ENCODE data around the gene DHFR2. TPM values are rescaled to one million over a fixed set of nuclear protein-coding genes. Genes with fewer than 3 reads are reported as not detected.

Gene DHFR2
- total RNA-seq, 1 experiment from 2014 or later: 3.4 TPM

- no peak for TF ChIP-seq CTCF (IDR thresholded peaks at IDR 0.05; ENCODE audit: unreplicated experiment)
- no peaks in the 10 kb centered on the region for H3K9me3 Mint-ChIP-seq (ENCODE audit: unreplicated experiment)
- CTCF ChIA-PET: interaction anchor here (0.7 to 1.0 kb wide), 3 partner anchors 10 to 49 kb away, joined by 3 to 7 read pairs (median 3); no protein-coding TSS in a partner anchor
- H3K27me3 Mint-ChIP-seq (ENCODE audit: insufficient read depth, unreplicated experiment): no peaks in the 10 kb centered on the region
- no peak overlapping the region for H3K4me3 Mint-ChIP-seq (ENCODE audit: unreplicated experiment)
- no peak for DNase-seq (ENCODE audit: unreplicated experiment)
- no peak overlapping the region for H3K27ac Mint-ChIP-seq (ENCODE audit: low read depth, unreplicated experiment)
- peaks cover 10% of the 10 kb centered on the region for H3K4me1 Mint-ChIP-seq (ENCODE audit: insufficient read depth, unreplicated experiment)
- no peaks in the 10 kb centered on the region for H3K36me3 Mint-ChIP-seq (ENCODE audit: insufficient read depth, unreplicated experiment)
- POLR2A ChIA-PET: interaction anchor here (1.2 kb wide), 1 partner anchor 19 kb away, joined by 3 read pairs; no protein-coding TSS in a partner anchor
- BruUV-seq (replicated peaks): no TSS peak
- intact Hi-C loops (cut with micrococcal nuclease): no loop called here
Measured at GRCh38 chr3:94020293-94020692, 42.4 kb downstream of the DHFR2 start.

- H3K9me3 Mint-ChIP-seq (ENCODE audit: unreplicated experiment): no peaks in the 10 kb centered on the region
- BruUV-seq (replicated peaks): no TSS peak
- H3K4me1 Mint-ChIP-seq (ENCODE audit: insufficient read depth, unreplicated experiment): peaks cover 10% of the 10 kb centered on the region
- ChIA-PET POLR2A (no interaction called here), CTCF (interaction anchor here (0.7 to 1.0 kb wide), 3 partner anchors 16 to 50 kb away, joined by 3 to 7 read pairs (median 3); no protein-coding TSS in a partner anchor)
- H3K36me3 Mint-ChIP-seq (ENCODE audit: insufficient read depth, unreplicated experiment): no peaks in the 10 kb centered on the region
- no peak overlapping the region for H3K4me3 Mint-ChIP-seq (ENCODE audit: unreplicated experiment)
- no peak for TF ChIP-seq CTCF (IDR thresholded peaks at IDR 0.05; ENCODE audit: unreplicated experiment)
- intact Hi-C loops (cut with micrococcal nuclease): no loop called here
- DNase-seq (ENCODE audit: unreplicated experiment): no peak
- no peaks in the 10 kb centered on the region for H3K27me3 Mint-ChIP-seq (ENCODE audit: insufficient read depth, unreplicated experiment)
- H3K27ac Mint-ChIP-seq (ENCODE audit: low read depth, unreplicated experiment): no peak overlapping the region
Measured at GRCh38 chr3:94019659-94020058, 43.1 kb downstream of the DHFR2 start.

GRCh38 chr3:94015025-94015424 is 47.7 kb downstream of the DHFR2 start:
- POLR2A ChIA-PET: interaction anchor here (0.6 kb wide), 1 partner anchor 8 kb away, joined by 3 read pairs; no protein-coding TSS in a partner anchor

GRCh38 chr3:94012185-94012584 is 50.5 kb downstream of the DHFR2 start:
- TF ChIP-seq CTCF (IDR thresholded peaks at IDR 0.05; ENCODE audit: unreplicated experiment): no peak
- Mint-ChIP-seq H3K4me3 (ENCODE audit: unreplicated experiment) (no peak overlapping the region), H3K4me1 (ENCODE audit: insufficient read depth, unreplicated experiment) (no peaks in the 10 kb centered on the region), H3K9me3 (ENCODE audit: unreplicated experiment) (no peaks in the 10 kb centered on the region), H3K27me3 (ENCODE audit: insufficient read depth, unreplicated experiment) (no peaks in the 10 kb centered on the region), H3K36me3 (ENCODE audit: insufficient read depth, unreplicated experiment) (no peaks in the 10 kb centered on the region), H3K27ac (ENCODE audit: low read depth, unreplicated experiment) (no peak overlapping the region)
- BruUV-seq (replicated peaks): no TSS peak
- POLR2A ChIA-PET: interaction anchor here (2.4 kb wide), 1 partner anchor 50 kb away, joined by 12 read pairs; the partner anchor contains the start of genes DHFR2 and NSUN3
- CTCF ChIA-PET: interaction anchor here (2.4 kb wide), 1 partner anchor 57 kb away, joined by 6 read pairs; no protein-coding TSS in a partner anchor
- intact Hi-C loops (cut with micrococcal nuclease): no loop called here
- no peak for DNase-seq (ENCODE audit: unreplicated experiment)

More at GRCh38 chr3:94015025-94015424, 47.7 kb downstream of the DHFR2 start:
- H3K4me1 Mint-ChIP-seq (ENCODE audit: insufficient read depth, unreplicated experiment): peaks cover 5% of the 10 kb centered on the region
- H3K27ac Mint-ChIP-seq (ENCODE audit: low read depth, unreplicated experiment): no peak overlapping the region
- no peaks in the 10 kb centered on the region for H3K27me3 Mint-ChIP-seq (ENCODE audit: insufficient read depth, unreplicated experiment)
- H3K9me3 Mint-ChIP-seq (ENCODE audit: unreplicated experiment): no peaks in the 10 kb centered on the region
- intact Hi-C loops (cut with micrococcal nuclease): no loop called here
- BruUV-seq (replicated peaks): no TSS peak
- CTCF ChIA-PET: interaction anchor here (2.0 kb wide), 1 partner anchor 11 kb away, joined by 16 read pairs; no protein-coding TSS in a partner anchor
- H3K4me3 Mint-ChIP-seq (ENCODE audit: unreplicated experiment): no peak overlapping the region
- no peak for TF ChIP-seq CTCF (IDR thresholded peaks at IDR 0.05; ENCODE audit: unreplicated experiment)
- no peaks in the 10 kb centered on the region for H3K36me3 Mint-ChIP-seq (ENCODE audit: insufficient read depth, unreplicated experiment)
- no peak for DNase-seq (ENCODE audit: unreplicated experiment)

Data from MCF 10A (cell line).